T-helper 1 cell treated with Interleukin-12 subunit alpha and Interleukin-12 subunit beta and Interleukin-4 antibody, amounts not matched to agents 30 μg/mL and 1 μg/mL, for 36 hours (primary cell): Measurements from ENCODE around the gene PRKCB.
A peak's percentile ranks its signal among the peaks of the same experiment; 100 is the strongest.

Experiments
- H3K27ac Mint-ChIP-seq: one replicate; pipeline ENCODE4 v1.8.0; 2021; ENCODE audit warnings: mild to moderate bottlenecking, mixed read lengths
- H3K27me3 Mint-ChIP-seq: one replicate; pipeline ENCODE4 v1.8.0; 2021; ENCODE audit warnings: low read depth, mixed read lengths
- H3K36me3 Mint-ChIP-seq: one replicate; pipeline ENCODE4 v1.8.0; 2021; ENCODE audit warnings: low read depth, mixed read lengths
- H3K4me1 Mint-ChIP-seq: one replicate; pipeline ENCODE4 v1.8.0; 2021; ENCODE audit warnings: low read depth, mixed read lengths
- H3K4me3 Mint-ChIP-seq: one replicate; pipeline ENCODE4 v1.8.0; 2021; ENCODE audit warnings: mild to moderate bottlenecking, moderate library complexity, mixed read lengths
- H3K9me3 Mint-ChIP-seq: one replicate; pipeline ENCODE4 v1.8.0; 2021; ENCODE audit warnings: mixed read lengths

Gene PRKCB

DNA sequence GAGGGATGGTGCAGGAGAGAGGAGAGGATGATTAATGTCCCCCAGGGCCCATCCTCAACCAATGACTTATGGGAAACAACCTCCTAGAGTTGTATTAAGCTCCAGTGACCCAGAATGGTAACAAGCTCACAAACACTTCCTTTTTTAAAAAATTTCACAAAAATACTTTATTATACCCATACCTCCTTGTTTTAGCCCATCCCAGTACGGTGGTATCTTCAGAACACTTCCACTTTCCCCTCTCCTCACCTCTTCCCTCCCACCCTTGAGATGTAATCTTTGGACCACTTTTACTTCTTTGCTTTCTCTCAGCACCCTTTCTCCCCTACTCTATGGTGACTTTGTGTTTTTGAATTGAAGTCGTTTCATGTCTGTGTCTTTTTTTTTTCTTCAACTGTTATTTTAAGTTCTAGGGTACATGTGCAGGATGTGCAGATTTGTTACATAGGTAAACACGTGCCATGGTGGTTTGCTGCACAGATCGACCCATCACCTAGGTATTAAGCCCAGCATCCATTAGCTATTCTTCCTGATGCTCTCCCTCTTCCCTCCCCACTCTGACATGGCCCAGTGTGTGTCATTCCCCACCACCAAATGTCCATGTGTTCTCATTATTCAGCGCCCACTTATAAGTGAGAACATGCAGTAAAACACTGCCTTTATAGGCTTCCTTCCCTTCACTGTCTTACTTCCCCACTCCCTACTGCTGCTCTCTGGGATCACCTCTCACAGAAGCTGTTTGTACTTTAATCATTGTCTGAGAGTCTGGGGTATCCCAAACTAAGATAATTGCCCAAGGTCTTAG is 124.5 kb downstream of the PRKCB start:
- Mint-ChIP-seq H3K36me3 (peaks cover 19% of the 10 kb centered on the region), H3K9me3 (no peaks in the 10 kb centered on the region), H3K4me3 (peak overlapping the region; percentile 13), H3K27ac (peak overlapping the region; percentile 52), H3K27me3 (no peaks in the 10 kb centered on the region), H3K4me1 (peaks cover 33% of the 10 kb centered on the region)

DNA sequence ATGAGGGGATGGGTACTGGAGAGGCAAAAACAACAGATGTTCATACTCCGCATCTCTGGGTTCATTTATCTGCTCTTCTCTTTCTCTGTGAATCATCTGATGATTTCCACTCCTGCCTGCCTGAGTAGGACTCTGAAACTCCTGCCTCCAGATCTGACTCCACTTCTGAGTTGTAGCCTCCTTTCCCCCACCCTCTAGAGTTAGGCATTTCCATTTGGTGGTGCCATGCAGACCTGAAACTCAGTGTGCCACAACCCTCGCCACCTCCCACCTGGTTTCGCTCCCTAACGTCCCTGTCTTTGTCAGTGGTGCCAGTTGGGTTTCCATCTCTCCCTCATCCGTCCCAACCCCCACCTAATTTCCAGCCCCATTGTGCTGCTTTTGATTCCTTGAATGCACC is 126.2 kb downstream of the PRKCB start:
- Mint-ChIP-seq H3K27ac (no peak overlapping the region), H3K4me3 (no peak overlapping the region), H3K9me3 (no peaks in the 10 kb centered on the region), H3K36me3 (peaks cover 23% of the 10 kb centered on the region), H3K4me1 (peaks cover 37% of the 10 kb centered on the region), H3K27me3 (no peaks in the 10 kb centered on the region)

DNA sequence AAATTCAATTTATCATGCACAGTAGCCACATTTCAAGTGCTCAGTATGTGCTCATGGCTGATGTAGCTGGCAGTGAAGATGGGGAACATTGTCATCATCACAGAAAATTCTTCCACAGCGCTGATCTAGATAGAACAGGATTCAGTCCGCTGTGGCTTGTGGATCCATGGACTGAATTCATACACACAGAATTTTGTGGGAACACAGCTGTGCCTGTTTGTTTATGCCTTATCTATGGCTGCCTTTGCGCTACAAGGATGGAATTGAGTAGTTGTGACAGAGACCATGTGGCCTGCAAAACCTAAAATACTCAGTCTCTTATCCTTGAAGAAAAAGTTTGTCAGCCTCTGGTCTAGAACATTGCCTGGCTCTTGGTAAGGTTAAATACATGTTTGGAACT is 128.4 kb downstream of the PRKCB start:
- H3K27ac Mint-ChIP-seq, result no peak overlapping the region
- H3K4me3 Mint-ChIP-seq, result no peak overlapping the region
- peaks cover 34% of the 10 kb centered on the region for H3K4me1 Mint-ChIP-seq
- H3K36me3 Mint-ChIP-seq, result peaks cover 27% of the 10 kb centered on the region
- H3K27me3 Mint-ChIP-seq, result no peaks in the 10 kb centered on the region
- no peaks in the 10 kb centered on the region for H3K9me3 Mint-ChIP-seq

- Mint-ChIP-seq H3K27ac (no peak overlapping the region), H3K4me1 (peaks cover 28% of the 10 kb centered on the region), H3K27me3 (no peaks in the 10 kb centered on the region), H3K9me3 (no peaks in the 10 kb centered on the region), H3K4me3 (no peak overlapping the region), H3K36me3 (peaks cover 27% of the 10 kb centered on the region)
Observed at GRCh38 chr16:23965137-23965733, 129.5 kb downstream of the PRKCB start.

GRCh38 chr16:23966597-23967394 is 131.0 kb downstream of the PRKCB start:
- Mint-ChIP-seq H3K27ac (no peak overlapping the region), H3K36me3 (peaks cover 22% of the 10 kb centered on the region), H3K4me1 (peaks cover 24% of the 10 kb centered on the region), H3K9me3 (no peaks in the 10 kb centered on the region), H3K27me3 (no peaks in the 10 kb centered on the region), H3K4me3 (no peak overlapping the region)

GRCh38 chr16:23967775-23968174 is 132.0 kb downstream of the PRKCB start:
- H3K4me3 Mint-ChIP-seq, result no peak overlapping the region
- H3K36me3 Mint-ChIP-seq, result peaks cover 17% of the 10 kb centered on the region
- H3K27me3 Mint-ChIP-seq, result no peaks in the 10 kb centered on the region
- H3K4me1 Mint-ChIP-seq, result peaks cover 22% of the 10 kb centered on the region
- no peaks in the 10 kb centered on the region for H3K9me3 Mint-ChIP-seq
- no peak overlapping the region for H3K27ac Mint-ChIP-seq

DNA sequence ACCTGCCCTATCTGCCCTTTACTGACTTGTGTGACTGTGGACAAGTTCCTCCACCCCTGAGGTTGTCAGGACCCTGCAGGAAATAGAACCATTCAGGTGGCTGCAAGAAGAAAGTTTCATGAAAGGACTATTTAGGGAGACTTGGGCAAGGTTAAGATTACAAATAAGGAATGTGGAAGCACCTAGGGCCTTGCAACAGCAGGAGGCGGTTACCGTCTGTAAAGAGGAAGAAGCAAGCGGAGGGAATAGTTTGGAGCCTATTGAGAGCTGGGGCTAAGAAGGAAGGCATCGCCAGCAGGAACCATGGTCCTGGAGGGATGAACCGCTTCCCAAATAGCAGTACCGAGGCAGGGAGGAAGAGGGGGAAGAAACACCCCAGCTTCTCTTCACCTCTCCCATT is 132.4 kb downstream of the PRKCB start:
- no peaks in the 10 kb centered on the region for H3K27me3 Mint-ChIP-seq
- H3K4me1 Mint-ChIP-seq, result peaks cover 22% of the 10 kb centered on the region
- peaks cover 13% of the 10 kb centered on the region for H3K36me3 Mint-ChIP-seq
- H3K4me3 Mint-ChIP-seq, result no peak overlapping the region
- H3K9me3 Mint-ChIP-seq, result no peaks in the 10 kb centered on the region
- no peak overlapping the region for H3K27ac Mint-ChIP-seq

DNA sequence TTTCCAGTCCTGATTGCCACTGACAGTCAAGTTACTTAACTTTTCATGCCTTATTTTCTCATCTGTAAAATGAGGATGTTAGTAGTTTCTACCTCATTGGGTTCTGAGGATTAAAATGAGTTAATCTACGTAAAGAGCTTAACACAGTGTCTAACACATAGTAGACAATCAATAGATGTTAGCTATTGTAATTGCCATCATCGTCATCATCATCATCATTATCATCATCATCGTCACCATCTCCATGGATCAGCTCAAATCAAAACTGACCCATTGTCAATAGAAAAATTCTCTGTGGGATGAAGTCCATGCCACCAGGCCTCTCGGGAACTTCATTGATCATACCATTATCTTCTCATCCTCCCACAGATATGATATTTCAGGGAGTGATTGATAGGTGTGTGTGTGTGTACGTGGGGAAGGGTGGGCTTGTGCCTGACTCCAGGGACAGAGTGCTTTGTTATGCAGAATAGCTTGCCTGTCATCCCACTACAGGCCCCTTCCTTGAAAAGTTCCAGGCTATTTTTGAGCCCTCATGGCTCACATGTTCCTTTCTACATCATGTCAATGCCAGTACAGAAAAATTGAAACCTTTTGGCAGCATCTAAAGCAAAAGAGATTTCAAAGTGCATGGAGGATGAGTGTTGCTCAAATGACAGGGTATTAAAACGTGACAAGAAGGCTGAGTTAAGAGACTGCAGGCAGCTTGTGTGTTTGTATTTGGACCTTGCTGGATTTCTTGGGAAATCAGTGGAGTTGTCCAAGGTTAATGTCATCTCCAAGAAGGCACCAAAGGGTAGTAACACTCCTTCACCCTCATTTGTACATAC is 133.9 kb downstream of the PRKCB start:
- Mint-ChIP-seq H3K27me3 (no peaks in the 10 kb centered on the region), H3K9me3 (no peaks in the 10 kb centered on the region), H3K36me3 (peaks cover 11% of the 10 kb centered on the region), H3K27ac (no peak overlapping the region), H3K4me1 (peaks cover 31% of the 10 kb centered on the region), H3K4me3 (no peak overlapping the region)

- H3K9me3 Mint-ChIP-seq, result no peaks in the 10 kb centered on the region
- peaks cover 36% of the 10 kb centered on the region for H3K4me1 Mint-ChIP-seq
- H3K27ac Mint-ChIP-seq, result peak overlapping the region; percentile 16
- no peak overlapping the region for H3K4me3 Mint-ChIP-seq
- H3K36me3 Mint-ChIP-seq, result peaks cover 3% of the 10 kb centered on the region
- H3K27me3 Mint-ChIP-seq, result no peaks in the 10 kb centered on the region
Observed at GRCh38 chr16:23974223-23974622, 138.4 kb downstream of the PRKCB start.

DNA sequence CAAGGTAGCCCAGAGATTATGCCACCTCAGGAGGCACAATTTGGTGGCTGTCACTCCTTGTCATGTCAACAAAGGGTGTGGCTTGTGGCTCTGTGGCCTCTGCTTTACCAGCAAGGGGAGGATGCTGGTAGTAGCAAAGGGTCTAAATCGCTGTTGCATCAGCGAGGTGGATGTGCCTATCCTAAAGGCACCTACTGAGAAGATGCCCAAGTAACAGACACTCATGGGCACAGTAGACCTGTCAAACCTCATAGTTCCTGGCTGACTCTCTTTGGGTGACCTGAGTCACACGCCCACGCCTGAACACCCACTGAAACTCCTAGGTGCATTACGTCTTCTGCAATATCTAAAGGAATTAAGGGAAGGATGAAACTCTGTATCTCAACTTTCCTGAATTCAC is 139.5 kb downstream of the PRKCB start:
- Mint-ChIP-seq H3K9me3 (no peaks in the 10 kb centered on the region), H3K4me1 (peaks cover 34% of the 10 kb centered on the region), H3K4me3 (no peak overlapping the region), H3K36me3 (peaks cover 3% of the 10 kb centered on the region), H3K27ac (no peak overlapping the region), H3K27me3 (no peaks in the 10 kb centered on the region)

GRCh38 chr16:23976091-23976490 is 140.3 kb downstream of the PRKCB start:
- H3K36me3 Mint-ChIP-seq, result peaks cover 3% of the 10 kb centered on the region
- no peak overlapping the region for H3K27ac Mint-ChIP-seq
- no peak overlapping the region for H3K4me3 Mint-ChIP-seq
- H3K27me3 Mint-ChIP-seq, result no peaks in the 10 kb centered on the region
- H3K9me3 Mint-ChIP-seq, result no peaks in the 10 kb centered on the region
- H3K4me1 Mint-ChIP-seq, result peaks cover 34% of the 10 kb centered on the region

GRCh38 chr16:23976524-23976923 is 140.7 kb downstream of the PRKCB start:
- peak overlapping the region; percentile 15 for H3K27ac Mint-ChIP-seq
- peaks cover 33% of the 10 kb centered on the region for H3K4me1 Mint-ChIP-seq
- no peak overlapping the region for H3K4me3 Mint-ChIP-seq
- H3K36me3 Mint-ChIP-seq, result peaks cover 3% of the 10 kb centered on the region
- no peaks in the 10 kb centered on the region for H3K9me3 Mint-ChIP-seq
- no peaks in the 10 kb centered on the region for H3K27me3 Mint-ChIP-seq

DNA sequence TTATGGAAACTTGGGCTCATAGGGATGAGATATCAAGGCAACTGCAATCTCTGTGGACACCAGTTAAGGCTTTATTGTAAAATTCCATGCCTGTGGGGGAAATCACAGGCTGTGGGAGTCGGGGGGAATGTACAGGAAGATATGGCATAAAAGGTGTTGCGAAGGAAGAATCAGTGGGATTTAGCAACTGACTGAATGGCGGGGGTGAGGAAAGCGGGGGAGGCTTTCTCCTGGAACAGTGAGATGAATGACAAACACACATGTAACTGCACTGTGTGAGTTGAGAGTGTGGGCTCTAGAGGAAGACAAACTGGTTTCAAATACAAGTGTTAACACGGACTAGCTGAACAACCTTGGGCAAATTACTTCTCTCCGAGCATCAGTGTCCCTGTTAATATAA is 143.7 kb downstream of the PRKCB start:
- Mint-ChIP-seq H3K27ac (no peak overlapping the region), H3K9me3 (no peaks in the 10 kb centered on the region), H3K4me1 (peaks cover 23% of the 10 kb centered on the region), H3K27me3 (no peaks in the 10 kb centered on the region), H3K4me3 (no peak overlapping the region), H3K36me3 (peaks cover 2% of the 10 kb centered on the region)

GRCh38 chr16:23979982-23980381 is 144.2 kb downstream of the PRKCB start:
- H3K36me3 Mint-ChIP-seq, result peaks cover 5% of the 10 kb centered on the region
- no peaks in the 10 kb centered on the region for H3K27me3 Mint-ChIP-seq
- no peaks in the 10 kb centered on the region for H3K9me3 Mint-ChIP-seq
- peaks cover 18% of the 10 kb centered on the region for H3K4me1 Mint-ChIP-seq
- no peak overlapping the region for H3K27ac Mint-ChIP-seq
- H3K4me3 Mint-ChIP-seq, result no peak overlapping the region
